AG10803 (cell line): ENCODE measurements around the gene UROC1.

Experiments used
- DNase-seq: peaks from one replicate; pipeline ENCODE4 v3.0.0; 2010; ENCODE audit warnings: low read depth
- H3K4me3 ChIP-seq: 2 replicates; pipeline ENCODE4 v1.5.1; 2011; ENCODE audit warnings: mild to moderate bottlenecking, low read length, control low read depth
- CTCF ChIP-seq: conservative IDR thresholded peaks from 2 replicates; pipeline ENCODE4 v1.5.1; 2011; ENCODE audit warnings: mild to moderate bottlenecking, low read length, control low read depth, inconsistent platforms

Gene UROC1

GRCh38 chr3:126540951-126541627, 23.5 kb upstream of the UROC1 start:
- no peak for DNase-seq
- no peak for TF ChIP-seq CTCF
- no peak overlapping the region for H3K4me3 ChIP-seq

GRCh38 chr3:126540342-126540849, 22.8 kb upstream of the UROC1 start:
- peak; percentile 96 for DNase-seq
- no peak for TF ChIP-seq CTCF

GRCh38 chr3:126539558-126540250, 22.1 kb upstream of the UROC1 start:
- H3K4me3 ChIP-seq: no peak overlapping the region

More at GRCh38 chr3:126540342-126540849, 22.8 kb upstream of the UROC1 start:
- no peak overlapping the region for H3K4me3 ChIP-seq

GRCh38 chr3:126538966-126539365, 21.4 kb upstream of the UROC1 start:
- TF ChIP-seq CTCF: no peak
- no peak for DNase-seq
- no peak overlapping the region for H3K4me3 ChIP-seq

More at GRCh38 chr3:126539558-126540250, 22.1 kb upstream of the UROC1 start:
- TF ChIP-seq CTCF: no peak
- no peak for DNase-seq

GRCh38 chr3:126538316-126538715, 20.7 kb upstream of the UROC1 start:
- DNase-seq: no peak
- no peak overlapping the region for H3K4me3 ChIP-seq
- TF ChIP-seq CTCF: no peak

GRCh38 chr3:126537730-126538281, 20.2 kb upstream of the UROC1 start:
- peak; percentile 11 for DNase-seq
- TF ChIP-seq CTCF: no peak
- H3K4me3 ChIP-seq: no peak overlapping the region
